Measurements from ENCODE around the gene TACO1. TPM values are rescaled to one million over a fixed set of nuclear protein-coding genes. Genes with fewer than 3 reads are reported as not detected.

Gene TACO1
- total and polyA plus RNA-seq, 2 donors (not counting 3 experiments of a cell fraction or from before 2014, with no cell fraction given) = 24.7 to 31.7 TPM

- no peak overlapping the region for H3K4me2 ChIP-seq (ENCODE audit: insufficient read depth, low read length)
- TF ChIP-seq CTCF (IDR thresholded peaks at IDR 0.05; ENCODE audit: extremely low read depth in 1 of 2, insufficient read depth in 1 of 2, low read depth in 1 of 2, low read length in 2 of 2) (no peak), MAX (IDR thresholded peaks at IDR 0.05; ENCODE audit: insufficient read depth, insufficient read length) (no peak), EZH2 (IDR thresholded peaks at IDR 0.05; ENCODE audit: borderline replicate concordance, low read depth, low read length, severe bottlenecking) (no peak), POLR2A (IDR thresholded peaks at IDR 0.05; ENCODE audit: low read depth, low read length) (no peak), GATA2 (IDR thresholded peaks at IDR 0.05; ENCODE audit: insufficient read depth, insufficient read length, low read depth, low read length) (no peak), POLR2AphosphoS5 (IDR thresholded peaks at IDR 0.05; ENCODE audit: insufficient read depth, low read depth, low read length) (no peak), JUN (IDR thresholded peaks at IDR 0.05; ENCODE audit: borderline replicate concordance, insufficient read depth, insufficient read length, low read depth) (no peak), MYC (IDR thresholded peaks at IDR 0.05; ENCODE audit: low read depth, low read length) (no peak)
- no peaks in the 10 kb centered on the region for H4K20me1 ChIP-seq (replicated peaks; ENCODE audit: control insufficient read depth, extremely low read depth, insufficient read depth, low read length)
- no peaks in the 10 kb centered on the region for H3K9me3 ChIP-seq (replicated peaks; ENCODE audit: control insufficient read depth, insufficient read depth, low read length)
- DNase-seq (ENCODE audit: low read depth, low spot score) (no peak), FAIRE-seq (no peak)
- intact Hi-C loops (cut with micrococcal nuclease) (no loop called here), dilution Hi-C loops (cut with MboI; ENCODE audit: extremely low pct_ligation_motif_present, low sequenced_read_pairs) (no loop called here)
- H2AFZ ChIP-seq (ENCODE audit: low read depth, low read length) = no peak overlapping the region
- no peak overlapping the region for H3K9ac ChIP-seq (replicated peaks; ENCODE audit: extremely low read depth, insufficient read depth, low read length)
- BruUV-seq (replicated peaks) = no TSS peak
- H3K27ac ChIP-seq (ENCODE audit: insufficient read depth, low read depth, low read length) = no peak overlapping the region
- peaks cover 8 to 16% of the 10 kb centered on the region in 2 experiments for H3K36me3 ChIP-seq (ENCODE audit: control insufficient read depth in 2 of 2, extremely low read depth in 1 of 2, insufficient read depth in 2 of 2, low read length in 2 of 2)
- no peaks in the 10 kb centered on the region for H3K4me1 ChIP-seq (ENCODE audit: control insufficient read depth, extremely low read depth, insufficient read depth, low read length)
- no peaks in the 10 kb centered on the region for H3K9me1 ChIP-seq (replicated peaks; ENCODE audit: control insufficient read depth, extremely low read depth, insufficient read depth, low read length)
- POLR2A ChIA-PET = no interaction called here
- no peak overlapping the region for H3K4me3 ChIP-seq (replicated peaks in 1 of 3; ENCODE audit: insufficient read depth in 1 of 3, low read depth in 1 of 3, low read length in 3 of 3)
- H3K27me3 ChIP-seq (ENCODE audit: control insufficient read depth in 2 of 2, insufficient read depth in 2 of 2, low read length in 2 of 2) = no peaks in the 10 kb centered on the region
- no peaks in the 10 kb centered on the region for H3K79me2 ChIP-seq (ENCODE audit: control insufficient read depth, insufficient read depth, low read length)
- CTCF ChIA-PET = no interaction called here
Measured at GRCh38 chr17:63653050-63653449, 52.4 kb downstream of the TACO1 start.
